ENCODE measurements around the gene CPEB4. TPM values are rescaled to one million over a fixed set of nuclear protein-coding genes. Genes with fewer than 3 reads are reported as not detected.

The CPEB4 gene
- total RNA-seq, 4 donors from 2014 or later, result 51.5 to 69.5 (median 66.1) TPM

GRCh38 chr5:173869316-173869715, 18.8 kb upstream of the CPEB4 start:
- intact Hi-C loops (cut with DNase I), result no loop called here
- H3K27ac ChIP-seq, result peak overlapping the region in 2 of 3 donors; percentile 11 to 51
- no peaks in the 10 kb centered on the region for H3K36me3 ChIP-seq
- H3K4me3 ChIP-seq (replicated peaks in 1 of 3), result no peak overlapping the region
- H3K27me3 ChIP-seq, result no peaks in the 10 kb centered on the region
- peaks cover 4 to 12% of the 10 kb centered on the region in 2 donors for H3K4me1 ChIP-seq
- H3K9me3 ChIP-seq, result no peaks in the 10 kb centered on the region
- TF ChIP-seq POLR2A (IDR thresholded peaks at IDR 0.05) (peak in 1 of 2 donors; percentile 11), CTCF (IDR thresholded peaks at IDR 0.05) (no peak)
- 14 to 32% methylated on average over 4 of the region's 4 CpGs for WGBS, 2 donors
- peak; percentile 57 to 71 for DNase-seq

GRCh38 chr5:173872957-173873305, 15.2 kb upstream of the CPEB4 start:
- no peak for DNase-seq
- WGBS, 2 donors, result 73 to 92% methylated on average over 9 of the region's 9 CpGs
- Histone ChIP-seq H3K4me1 (peaks cover 4 to 12% of the 10 kb centered on the region in 2 donors), H3K36me3 (no peaks in the 10 kb centered on the region), H3K27me3 (no peaks in the 10 kb centered on the region), H3K27ac (peak overlapping the region in 2 of 3 donors; percentile 21 to 50), H3K4me3 (replicated peaks in 1 of 3) (no peak overlapping the region), H3K9me3 (no peaks in the 10 kb centered on the region)
- TF ChIP-seq POLR2A (IDR thresholded peaks at IDR 0.05), result no peak
- no peak for TF ChIP-seq CTCF (IDR thresholded peaks at IDR 0.05)
- intact Hi-C loops (cut with DNase I), result loop anchor here (10.0 kb wide), 1 partner anchor 248 kb away; no protein-coding TSS in a partner anchor

GRCh38 chr5:173873306-173873922, 14.7 kb upstream of the CPEB4 start:
- intact Hi-C loops (cut with DNase I), result loop anchor here (10.0 kb wide), 1 partner anchor 249 kb away; no protein-coding TSS in a partner anchor
- no peak for DNase-seq
- Histone ChIP-seq H3K9me3 (no peaks in the 10 kb centered on the region), H3K36me3 (no peaks in the 10 kb centered on the region), H3K4me3 (replicated peaks in 1 of 3) (no peak overlapping the region), H3K27me3 (no peaks in the 10 kb centered on the region), H3K27ac (no peak overlapping the region), H3K4me1 (peaks cover 6 to 14% of the 10 kb centered on the region in 2 donors)
- TF ChIP-seq CTCF (IDR thresholded peaks at IDR 0.05) (no peak), POLR2A (IDR thresholded peaks at IDR 0.05) (no peak)
- 92 to 96% methylated on average over 4 of the region's 4 CpGs for WGBS, 2 donors

- H3K36me3 ChIP-seq, result no peaks in the 10 kb centered on the region
- H3K4me1 ChIP-seq, result peaks cover 15 to 19% of the 10 kb centered on the region in 2 donors
- no peaks in the 10 kb centered on the region for H3K27me3 ChIP-seq
- H3K4me3 ChIP-seq (replicated peaks in 1 of 3), result no peak overlapping the region
- no peak for TF ChIP-seq CTCF (IDR thresholded peaks at IDR 0.05)
- TF ChIP-seq POLR2A (IDR thresholded peaks at IDR 0.05), result no peak
- 90 to 96% methylated on average over 1 of the region's 1 CpG for WGBS, 2 donors
- intact Hi-C loops (cut with DNase I), result loop anchor here (10.0 kb wide), 1 partner anchor 250 kb away; no protein-coding TSS in a partner anchor
- no peak for DNase-seq
- no peak overlapping the region for H3K27ac ChIP-seq
- no peaks in the 10 kb centered on the region for H3K9me3 ChIP-seq
Observed at GRCh38 chr5:173875189-173875588, 13.0 kb upstream of the CPEB4 start.

GRCh38 chr5:173878224-173878967, 9.8 kb upstream of the CPEB4 start:
- no peaks in the 10 kb centered on the region for H3K36me3 ChIP-seq
- no peaks in the 10 kb centered on the region for H3K27me3 ChIP-seq
- peak; percentile 83 to 86 for DNase-seq
- 65 to 76% methylated on average over 5 of the region's 5 CpGs for WGBS, 2 donors
- intact Hi-C loops (cut with DNase I), result loop anchor here (10.0 kb wide), 1 partner anchor 254 kb away; no protein-coding TSS in a partner anchor
- H3K27ac ChIP-seq, result peak overlapping the region; percentile 30 to 42 (median 34)
- H3K4me3 ChIP-seq (replicated peaks in 1 of 3), result no peak overlapping the region
- peaks cover 21 to 30% of the 10 kb centered on the region in 2 donors for H3K4me1 ChIP-seq
- no peaks in the 10 kb centered on the region for H3K9me3 ChIP-seq
- TF ChIP-seq CTCF (IDR thresholded peaks at IDR 0.05) (no peak), POLR2A (IDR thresholded peaks at IDR 0.05) (no peak)
